Hippocampal formation (tissue), 2 donors: Measurements from ENCODE around the gene LMNTD2.

Experiments
- DNase-seq, 2 donors: peaks; one replicate each; lab custom pipeline; 2025; lab: John Stamatoyannopoulos, UW

Gene LMNTD2

GRCh38 chr11:554428-555226 is 5.9 kb downstream of the LMNTD2 start:
- peak in 1 of 2 donors; percentile 10 for DNase-seq

GRCh38 chr11:553988-554340 is 6.6 kb downstream of the LMNTD2 start:
- DNase-seq = no peak

- DNase-seq = no peak
These were observed 7.2 kb downstream of the LMNTD2 start for GRCh38 chr11:553083-553987.

GRCh38 chr11:551596-551995 is 8.9 kb downstream of the LMNTD2 start:
- DNase-seq = no peak

GRCh38 chr11:551131-551530 is 9.4 kb downstream of the LMNTD2 start:
- no peak for DNase-seq

GRCh38 chr11:550746-551085 is 9.8 kb downstream of the LMNTD2 start:
- DNase-seq = no peak

- DNase-seq = no peak
These were observed 10.4 kb downstream of the LMNTD2 start for GRCh38 chr11:550021-550745.

GRCh38 chr11:548700-549603 is 11.6 kb downstream of the LMNTD2 start:
- DNase-seq = no peak

GRCh38 chr11:545171-545570 is 15.4 kb downstream of the LMNTD2 start:
- DNase-seq = no peak

GRCh38 chr11:544817-545166 is 15.7 kb downstream of the LMNTD2 start:
- no peak for DNase-seq

GRCh38 chr11:541433-541885 is 19.1 kb downstream of the LMNTD2 start:
- no peak for DNase-seq

- DNase-seq = no peak
These were observed 19.7 kb downstream of the LMNTD2 start for GRCh38 chr11:540583-541432.

- no peak for DNase-seq
These were observed 20.5 kb downstream of the LMNTD2 start for GRCh38 chr11:539971-540481.

GRCh38 chr11:538431-539051 is 22.0 kb downstream of the LMNTD2 start:
- no peak for DNase-seq

- DNase-seq = no peak
These were observed 22.7 kb downstream of the LMNTD2 start for GRCh38 chr11:537622-538430.

GRCh38 chr11:536841-537621 is 23.5 kb downstream of the LMNTD2 start, which contains the start of gene LRRC56:
LRRC56 (plus strand) TSS chr11:537527; CDS start chr11:540685, 3,158 bp downstream.
- DNase-seq = peak in 1 of 2 donors; percentile 15

- peak; percentile 94 for DNase-seq
These were observed 24.8 kb downstream of the LMNTD2 start, which contains the start of gene HRAS for GRCh38 chr11:535519-536454. HRAS (minus strand) TSS chr11:535576.
